ENCODE data around the gene FBLN5.

Gene FBLN5

GRCh38 chr14:91893007-91893406, 54.5 kb downstream of the FBLN5 start:
- TF ChIP-seq CTCF (IDR thresholded peaks at IDR 0.05; ENCODE audit: low read length) (peak; percentile 32), EZH2 (optimal IDR thresholded peaks at IDR 0.05; ENCODE audit: low read depth, low read length) (no peak)
- no peaks in the 10 kb centered on the region for H3K79me2 ChIP-seq (ENCODE audit: low read length)
- no peak overlapping the region for H2AFZ ChIP-seq (ENCODE audit: low read length)
- H3K9ac ChIP-seq (ENCODE audit: low read length), result no peak overlapping the region
- H3K27ac ChIP-seq (ENCODE audit: low read length), result no peak overlapping the region
- no peak overlapping the region for H3K4me3 ChIP-seq (ENCODE audit: low read length)
- no peaks in the 10 kb centered on the region for H3F3A ChIP-seq (ENCODE audit: insufficient read depth, low read length)
- no peaks in the 10 kb centered on the region for H3K27me3 ChIP-seq (replicated peaks; ENCODE audit: insufficient read depth, low read length)
- no peaks in the 10 kb centered on the region for H4K20me1 ChIP-seq (ENCODE audit: insufficient read depth, low read length)
- no peaks in the 10 kb centered on the region for H3K4me1 ChIP-seq (ENCODE audit: low read length)
- no peak for DNase-seq
- no peak overlapping the region for H3K4me2 ChIP-seq (ENCODE audit: low read depth, low read length)
- H3K36me3 ChIP-seq (replicated peaks; ENCODE audit: insufficient read depth, low read length), result no peaks in the 10 kb centered on the region
- no peaks in the 10 kb centered on the region for H3K9me2 ChIP-seq (replicated peaks; ENCODE audit: insufficient read depth, low read length)
- H3K9me3 ChIP-seq (replicated peaks; ENCODE audit: insufficient read depth, low read length), result no peaks in the 10 kb centered on the region

GRCh38 chr14:91891721-91892220, 55.7 kb downstream of the FBLN5 start:
- Histone ChIP-seq H4K20me1 (ENCODE audit: insufficient read depth, low read length) (no peaks in the 10 kb centered on the region), H3K79me2 (ENCODE audit: low read length) (no peaks in the 10 kb centered on the region), H3K4me3 (ENCODE audit: low read length) (no peak overlapping the region), H3K27ac (ENCODE audit: low read length) (no peak overlapping the region), H3K9ac (ENCODE audit: low read length) (no peak overlapping the region), H2AFZ (ENCODE audit: low read length) (no peak overlapping the region), H3K4me1 (ENCODE audit: low read length) (no peaks in the 10 kb centered on the region), H3K27me3 (replicated peaks; ENCODE audit: insufficient read depth, low read length) (no peaks in the 10 kb centered on the region), H3K9me3 (replicated peaks; ENCODE audit: insufficient read depth, low read length) (no peaks in the 10 kb centered on the region), H3K9me2 (replicated peaks; ENCODE audit: insufficient read depth, low read length) (no peaks in the 10 kb centered on the region), H3K4me2 (ENCODE audit: low read depth, low read length) (no peak overlapping the region), H3F3A (ENCODE audit: insufficient read depth, low read length) (no peaks in the 10 kb centered on the region), H3K36me3 (replicated peaks; ENCODE audit: insufficient read depth, low read length) (no peaks in the 10 kb centered on the region)
- DNase-seq, result no peak
- no peak for TF ChIP-seq CTCF (IDR thresholded peaks at IDR 0.05; ENCODE audit: low read length)
- no peak for TF ChIP-seq EZH2phosphoT487 (IDR thresholded peaks at IDR 0.05; ENCODE audit: low read length)
- no peak for TF ChIP-seq EZH2 (optimal IDR thresholded peaks at IDR 0.05; ENCODE audit: low read depth, low read length)

GRCh38 chr14:91891101-91891500, 56.4 kb downstream of the FBLN5 start:
- H3K9ac ChIP-seq (ENCODE audit: low read length), result no peak overlapping the region
- no peak overlapping the region for H2AFZ ChIP-seq (ENCODE audit: low read length)
- H3K4me2 ChIP-seq (ENCODE audit: low read depth, low read length), result no peak overlapping the region
- no peaks in the 10 kb centered on the region for H3K4me1 ChIP-seq (ENCODE audit: low read length)
- H3K27ac ChIP-seq (ENCODE audit: low read length), result no peak overlapping the region
- H3K36me3 ChIP-seq (replicated peaks; ENCODE audit: insufficient read depth, low read length), result no peaks in the 10 kb centered on the region
- no peak overlapping the region for H3K4me3 ChIP-seq (ENCODE audit: low read length)
- no peaks in the 10 kb centered on the region for H3F3A ChIP-seq (ENCODE audit: insufficient read depth, low read length)
- H3K27me3 ChIP-seq (replicated peaks; ENCODE audit: insufficient read depth, low read length), result no peaks in the 10 kb centered on the region
- H3K79me2 ChIP-seq (ENCODE audit: low read length), result no peaks in the 10 kb centered on the region
- DNase-seq, result no peak
- H4K20me1 ChIP-seq (ENCODE audit: insufficient read depth, low read length), result no peaks in the 10 kb centered on the region
- TF ChIP-seq EZH2phosphoT487 (IDR thresholded peaks at IDR 0.05; ENCODE audit: low read length) (no peak), EZH2 (optimal IDR thresholded peaks at IDR 0.05; ENCODE audit: low read depth, low read length) (no peak), CTCF (IDR thresholded peaks at IDR 0.05; ENCODE audit: low read length) (no peak)
- H3K9me2 ChIP-seq (replicated peaks; ENCODE audit: insufficient read depth, low read length), result no peaks in the 10 kb centered on the region
- H3K9me3 ChIP-seq (replicated peaks; ENCODE audit: insufficient read depth, low read length), result no peaks in the 10 kb centered on the region

Data from MM.1S (cell line).